ENCODE data around the gene GPHN. TPM values are rescaled to one million over a fixed set of nuclear protein-coding genes. Genes with fewer than 3 reads are reported as not detected.

GPHN gene
- total and polyA plus RNA-seq, 2 of the 4 experiments (the other 2 are of a cell fraction): 8.0 to 8.1 TPM

GRCh38 chr14:66600416-66600815 lies 92.5 kb downstream of the GPHN start:
- H2AK9ac ChIP-seq (replicated peaks; ENCODE audit: low read depth, low read length, poor library complexity): no peak overlapping the region
- CTCF ChIA-PET: no interaction called here
- no peak overlapping the region for H4K5ac ChIP-seq (ENCODE audit: low read depth, low read length)
- in situ Hi-C loops (cut with MboI; ENCODE audit: low sequenced_read_pairs): no loop called here
- H2AK5ac ChIP-seq (ENCODE audit: low read depth, low read length): no peak overlapping the region
- no peak overlapping the region for H3K14ac ChIP-seq (replicated peaks; ENCODE audit: low read depth, low read length)
- H3K9me3 ChIP-seq (ENCODE audit: control insufficient read depth, insufficient read depth, low read length): peaks cover 3% of the 10 kb centered on the region; the same call in 1 of the 2 replicates
- POLR2A ChIA-PET (ENCODE audit: unreplicated experiment): no interaction called here
- no peaks in the 10 kb centered on the region for H3K36me3 ChIP-seq (ENCODE audit: control insufficient read depth, insufficient read depth, low read length)
- H3K4me2 ChIP-seq (ENCODE audit: low read depth, low read length): no peak overlapping the region
- no peak overlapping the region for H3K27ac ChIP-seq (ENCODE audit: insufficient read depth, low read length)
- H3K4me3 ChIP-seq (ENCODE audit: insufficient read depth, low read depth, low read length): no peak overlapping the region
- H3K4me1 ChIP-seq (ENCODE audit: control insufficient read depth, insufficient read depth, low read length): no peaks in the 10 kb centered on the region; the same call in 1 of the 2 replicates
- ATAC-seq (ENCODE audit: low read depth): peak; percentile 65
- WGBS, 2 experiments (ENCODE audit: extremely low coverage in 2 of 2, insufficient read length in 1 of 2): no CpG with 5 or more reads among the region's 3 CpGs
- H2BK5ac ChIP-seq (ENCODE audit: low read depth, low read length, poor library complexity, severe bottlenecking): no peak overlapping the region
- no peak overlapping the region for H3K56ac ChIP-seq (ENCODE audit: extremely low read depth, insufficient read depth, low read length)
- no peaks in the 10 kb centered on the region for H3K79me1 ChIP-seq (ENCODE audit: low read depth in 1 of 2, low read length in 2 of 2)
- no peak overlapping the region for H3K23ac ChIP-seq (ENCODE audit: low read depth, low read length)
- no peak overlapping the region for H4K8ac ChIP-seq (ENCODE audit: low read depth in 2 of 2, low read length in 2 of 2)
- H3K9ac ChIP-seq (ENCODE audit: low read depth, low read length): no peak overlapping the region
- no peak overlapping the region for H3K4ac ChIP-seq (ENCODE audit: low read depth, low read length)
- no peak overlapping the region for H4K91ac ChIP-seq (ENCODE audit: insufficient read depth, low read depth, low read length)
- no peak overlapping the region for H2BK15ac ChIP-seq (ENCODE audit: low read depth, low read length)
- DNase-seq: peak; percentile 40
- H2BK120ac ChIP-seq (ENCODE audit: low read depth, low read length): no peak overlapping the region
- no peaks in the 10 kb centered on the region for H3K9me1 ChIP-seq (ENCODE audit: insufficient read depth, low read length)
- no peak for TF ChIP-seq ELK1 (IDR thresholded peaks at IDR 0.05; ENCODE audit: borderline replicate concordance, low read depth, low read length)
- no peak for TF ChIP-seq SMC3 (IDR thresholded peaks at IDR 0.05; ENCODE audit: low read depth, low read length)
- TF ChIP-seq POLR2A (IDR thresholded peaks at IDR 0.05; ENCODE audit: low read depth, low read length): no peak
- TF ChIP-seq MAZ (IDR thresholded peaks at IDR 0.05; ENCODE audit: borderline replicate concordance, low read depth, low read length): no peak
- TF ChIP-seq NFE2L2 (IDR thresholded peaks at IDR 0.05; ENCODE audit: low read depth, low read length): no peak
- dilution Hi-C loops (cut with HindIII; ENCODE audit: low sequenced_read_pairs, unreplicated experiment): no loop called here
- no peak overlapping the region for H3K18ac ChIP-seq (ENCODE audit: low read depth, low read length)
- intact Hi-C loops (cut with micrococcal nuclease): no loop called here
- no peak overlapping the region for H2AFZ ChIP-seq (replicated peaks; ENCODE audit: low read length, poor library complexity)
- no peaks in the 10 kb centered on the region for H4K20me1 ChIP-seq (ENCODE audit: insufficient read depth, low read length)
- H2BK20ac ChIP-seq (ENCODE audit: low read depth, low read length): no peak overlapping the region
- no TSS peak for BruUV-seq (replicated peaks)
- H3K27me3 ChIP-seq (ENCODE audit: control insufficient read depth, insufficient read depth, low read length): no peaks in the 10 kb centered on the region
